KMS-11 (cell line): ENCODE results near the gene KCP.
"Not testable (repeated sequence)": the region's sequence is repeated elsewhere in the genome, so short reads cannot be mapped to it uniquely, and the experiment has no call there.

Experiments used
- H2AFZ ChIP-seq: fragments of 200-600 bp; sonication (generic); 2 replicates; pipeline ENCODE4 v1.6.1; 2016; ENCODE audit warnings: antibody characterized with exemption, mixed run types, low read depth
- H3K27ac ChIP-seq: fragments of 200-600 bp; sonication (generic); 2 replicates; pipeline ENCODE4 v1.6.1; 2016; ENCODE audit warnings: mild to moderate bottlenecking, mixed run types
- H3K27me3 ChIP-seq: fragments of 200-600 bp; sonication (generic); 2 replicates; pipeline ENCODE4 v1.6.1; 2017; ENCODE audit warnings: mild to moderate bottlenecking, low read depth, mixed run types, moderate library complexity; ENCODE audit not compliant: insufficient read depth
- H3K36me3 ChIP-seq: fragments of 200-600 bp; sonication (generic); 2 replicates; pipeline ENCODE4 v1.6.1; 2017; ENCODE audit warnings: mild to moderate bottlenecking, mixed run types; ENCODE audit not compliant: insufficient read depth
- H3K4me1 ChIP-seq: fragments of 200-600 bp; sonication (generic); 2 replicates; pipeline ENCODE4 v1.6.1; 2016; ENCODE audit warnings: mild to moderate bottlenecking, low read depth, mixed run types; ENCODE audit not compliant: poor library complexity, severe bottlenecking
- H3K4me2 ChIP-seq: fragments of 200-600 bp; sonication (generic); 2 replicates; pipeline ENCODE4 v1.7.0; 2016; ENCODE audit warnings: mild to moderate bottlenecking, mixed run types
- H3K4me3 ChIP-seq: fragments of 200-600 bp; sonication (generic); IDR thresholded peaks from 2 replicates; pipeline ENCODE4 v1.6.1; 2017; ENCODE audit warnings: low read depth, low read length, mixed read lengths; ENCODE audit not compliant: insufficient read depth
- H3K79me2 ChIP-seq: fragments of 200-600 bp; sonication (generic); 2 replicates; pipeline ENCODE4 v1.6.1; 2016; ENCODE audit warnings: low read depth, mixed run types; ENCODE audit not compliant: insufficient read depth
- H3K9ac ChIP-seq: fragments of 200-600 bp; sonication (generic); 2 replicates; pipeline ENCODE4 v1.6.1; 2016; ENCODE audit warnings: mild to moderate bottlenecking, mixed run types
- H4K20me1 ChIP-seq: fragments of 200-600 bp; sonication (generic); 2 replicates; pipeline ENCODE4 v1.6.1; 2016; ENCODE audit warnings: mild to moderate bottlenecking, mixed run types; ENCODE audit not compliant: insufficient read depth
- CTCF ChIP-seq: fragments of 200-600 bp; sonication (generic); conservative IDR thresholded peaks from 2 replicates; pipeline ENCODE4 v1.6.1; 2017; ENCODE audit warnings: low read depth, mild to moderate bottlenecking, antibody characterized with exemption, low read length, moderate library complexity, mixed read lengths

Gene KCP

DNA sequence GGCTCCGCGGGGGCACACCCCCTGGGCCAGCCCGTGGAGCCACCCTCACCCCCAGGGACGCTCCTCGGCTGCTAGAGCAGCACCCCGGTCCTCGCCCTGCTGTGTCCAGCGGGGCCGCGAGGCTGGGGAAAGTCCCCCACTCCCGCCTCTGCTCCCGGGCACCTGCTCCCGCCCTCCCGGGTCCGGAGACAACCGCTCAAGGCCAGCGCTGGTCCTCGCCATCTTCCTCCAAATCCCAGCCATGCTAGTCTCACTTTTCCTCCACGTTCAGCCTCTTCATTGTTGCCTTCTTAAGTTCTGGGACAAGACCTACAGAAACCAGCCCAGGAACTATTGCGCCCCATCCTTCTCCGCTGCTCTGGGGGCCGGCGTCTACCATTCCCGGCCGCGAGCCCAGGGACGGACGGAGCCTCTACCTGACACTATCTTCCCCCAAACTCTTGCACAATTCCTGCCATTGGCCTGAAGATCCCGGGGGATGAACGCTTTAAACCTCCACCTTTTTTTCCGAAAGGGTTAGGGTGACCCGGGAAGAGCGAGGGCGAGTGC lies 4.8 kb upstream of the KCP start:
- no peak overlapping the region for H2AFZ ChIP-seq
- no peak overlapping the region for H3K9ac ChIP-seq
- H3K4me3 ChIP-seq, result no peak overlapping the region
- peaks cover 17% of the 10 kb centered on the region; the same call in 1 of the 2 replicates for H3K27me3 ChIP-seq
- TF ChIP-seq CTCF, result no peak
- no peak overlapping the region for H3K27ac ChIP-seq
- no peak overlapping the region for H3K4me2 ChIP-seq
- no peaks in the 10 kb centered on the region for H3K79me2 ChIP-seq
- peaks cover 9% of the 10 kb centered on the region for H3K4me1 ChIP-seq
- H3K36me3 ChIP-seq, result no peaks in the 10 kb centered on the region
- no peaks in the 10 kb centered on the region for H4K20me1 ChIP-seq

GRCh38 chr7:128914566-128915151 lies 4.2 kb upstream of the KCP start:
- peaks cover 7% of the 10 kb centered on the region for H3K4me1 ChIP-seq
- no peaks in the 10 kb centered on the region for H3K79me2 ChIP-seq
- no peak overlapping the region for H3K27ac ChIP-seq
- no peak overlapping the region for H3K4me2 ChIP-seq
- peaks cover 20% of the 10 kb centered on the region; the same call in 1 of the 2 replicates for H3K27me3 ChIP-seq
- no peak for TF ChIP-seq CTCF
- no peak overlapping the region for H3K4me3 ChIP-seq
- no peaks in the 10 kb centered on the region for H3K36me3 ChIP-seq
- H4K20me1 ChIP-seq, result no peaks in the 10 kb centered on the region
- H2AFZ ChIP-seq, result no peak overlapping the region
- H3K9ac ChIP-seq, result no peak overlapping the region

GRCh38 chr7:128913870-128914565 lies 3.5 kb upstream of the KCP start:
- TF ChIP-seq CTCF, result no peak
- Histone ChIP-seq H3K4me3 (no peak overlapping the region), H3K4me1 (peaks cover under 1% of the 10 kb centered on the region), H3K4me2 (no peak overlapping the region), H3K79me2 (no peaks in the 10 kb centered on the region), H4K20me1 (no peaks in the 10 kb centered on the region), H2AFZ (no peak overlapping the region), H3K27ac (no peak overlapping the region), H3K36me3 (no peaks in the 10 kb centered on the region), H3K27me3 (peaks cover 24% of the 10 kb centered on the region; the same call in 1 of the 2 replicates), H3K9ac (no peak overlapping the region)

GRCh38 chr7:128912709-128913495 lies 2.4 kb upstream of the KCP start:
- H3K36me3 ChIP-seq, H3K79me2 ChIP-seq, H3K9ac ChIP-seq, H4K20me1 ChIP-seq, H2AFZ ChIP-seq, H3K4me1 ChIP-seq, H3K4me2 ChIP-seq, H3K4me3 ChIP-seq, H3K27ac ChIP-seq: not testable (repeated sequence)
- peaks cover 29% of the 10 kb centered on the region; the same call in 1 of the 2 replicates for H3K27me3 ChIP-seq
